Stomach (tissue), 9 donors: ENCODE measurements around the gene TBRG4. TPM values are rescaled to one million over a fixed set of nuclear protein-coding genes. Genes with fewer than 3 reads are reported as not detected.

Experiments
- DNase-seq, 2 donors: peaks; one replicate each; pipeline versions ENCODE4 v3.0.0 to v3.0.0-alpha.2; 2013 to 2019
- H3K27ac ChIP-seq, 5 donors: fragments of 200-600 bp in 4 of 5; sonication (generic) in 4 of 5; one replicate each; pipeline ENCODE4 v1.5.1; 2013 to 2019; ENCODE audit warnings: mild to moderate bottlenecking in 1 of 5, moderate library complexity in 1 of 5
- H3K27me3 ChIP-seq, 3 donors: fragments of 200-600 bp; sonication (generic); one replicate each; pipeline ENCODE4 v1.5.1; 2017 to 2019; ENCODE audit warnings: mixed run types in 1 of 3
- H3K36me3 ChIP-seq, 4 donors: fragments of 200-600 bp; sonication (generic); 1 replicate in 3 of 4; 2 replicates in 1 of 4; pipeline ENCODE4 v1.5.1; 2016 to 2019
- H3K4me1 ChIP-seq, 4 donors: fragments of 200-600 bp; sonication (generic); one replicate each; pipeline ENCODE4 v1.5.1; 2016 to 2019
- H3K4me3 ChIP-seq, 4 donors: fragments of 200-600 bp; sonication (generic) in 3 of 4; one replicate each; pipeline ENCODE4 v1.5.1; 2016 to 2019; ENCODE audit warnings: mild to moderate bottlenecking in 1 of 4
- H3K9me3 ChIP-seq, 4 donors: fragments of 200-600 bp; sonication (generic); one replicate each; pipeline ENCODE4 v1.5.1; 2016 to 2019
- EP300 ChIP-seq: sonication (generic); formaldehyde crosslinking; IDR thresholded peaks from one replicate; pipeline ENCODE4 v1.6.1; 2017; ENCODE audit warnings: antibody characterized with exemption
- POLR2A ChIP-seq, 4 donors: fragments of 450-650 bp; IDR thresholded peaks; one replicate each; pipeline ENCODE4 v1.6.1; 2016; ENCODE audit warnings: antibody characterized with exemption in 4 of 4, control low read depth in 2 of 4, mild to moderate bottlenecking in 1 of 4, moderate library complexity in 1 of 4
- POLR2AphosphoS5 ChIP-seq, 3 donors: sonication (generic); formaldehyde crosslinking; IDR thresholded peaks; one replicate each; pipeline ENCODE4 v1.6.1; 2016; ENCODE audit warnings: antibody characterized with exemption in 3 of 3
- WGBS, 5 donors: extraction: QIAGEN DNeasy Blood & Tissue Kit in 3 of 5; methylation state at CpG; one replicate each; pipeline versions ENCODE4 v1.1.5 to v1.1.7; 2013 to 2018; 5-methylcytosine and 5-hydroxymethylcytosine counted together
- intact Hi-C: fragments of 100-400 bp; cut with DNase I; formaldehyde crosslinking; loops from one replicate; pipeline ENCODE4 v1.15.1; 2023; ENCODE audit warnings: low total_unique reads
- polyA plus RNA-seq, 3 donors: library from polyadenylated mRNA; stranded (reverse); fragments of 200-250 nt; gene quantifications; one replicate each; pipeline ENCODE4 v1.2.3, GENCODE V29; 2013
- total RNA-seq, 5 donors: library from RNA; depleted of rRNA; stranded (reverse); fragments of >200 nt; gene quantifications; one replicate each; pipeline versions ENCODE4 v1.1.0 to v1.2.3, GENCODE V29; 2014 to 2016
- TF ChIP-seq, protein P1 (sequence below), 7 experiments: fragments of 450-650 bp in 4 of 7; fragments of 200-600 bp in 3 of 7; sonication (generic) in 3 of 7; IDR thresholded peaks; one replicate each; pipeline ENCODE4 v1.5.1; 2016 to 2019; ENCODE audit warnings: antibody characterized with exemption in 7 of 7, control low read depth in 2 of 7, mild to moderate bottlenecking in 1 of 7
- donor health status: healthy with polysubstance abuse.
- donor health status: Bipolar disorder and iron deficiency.
- donor health status: healthy.

The TBRG4 gene
- total and polyA plus RNA-seq, 8 donors: 31.2 to 219 (median 47.9) TPM

DNA sequence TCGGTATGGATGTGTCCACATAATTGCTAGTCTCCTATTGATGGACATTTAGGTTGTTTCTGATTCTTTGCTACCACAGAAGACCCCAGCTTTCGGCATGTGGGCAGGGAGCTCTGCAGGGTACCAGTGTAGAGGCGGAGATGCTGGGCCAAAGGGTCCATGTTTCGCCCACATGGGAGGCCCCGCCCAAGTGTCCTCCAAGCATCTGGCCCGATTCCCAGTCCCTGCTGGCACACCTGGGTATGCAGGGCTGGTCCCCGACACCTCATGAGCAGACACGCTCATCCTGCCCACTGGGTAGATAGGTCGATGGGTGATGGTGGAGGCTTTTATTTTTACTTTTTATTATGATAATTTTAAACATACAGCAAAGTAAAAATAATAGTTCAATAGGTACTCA lies 19.4 kb upstream of the TBRG4 start:
- Histone ChIP-seq H3K27ac (no peak overlapping the region), H3K4me1 (no peaks in the 10 kb centered on the region), H3K9me3 (no peaks in the 10 kb centered on the region), H3K27me3 (peaks cover 0 to 13% (median 0%) of the 10 kb centered on the region in 3 donors), H3K36me3 (no peaks in the 10 kb centered on the region), H3K4me3 (no peak overlapping the region)
- WGBS, 5 donors: 60 to 84% (median 68%) methylated on average over 9 of the region's 9 CpGs
- no peak for DNase-seq
- intact Hi-C loops: loop anchor here (10.0 kb wide), 2 partner anchors 156 to 276 kb away; partner anchors contain the start of gene MYO1G
- TF ChIP-seq EP300 (no peak), POLR2AphosphoS5 (IDR thresholded peaks at IDR 0.05) (no peak), POLR2A (IDR thresholded peaks at IDR 0.05) (no peak)
- TF ChIP-seq, protein P1, sequence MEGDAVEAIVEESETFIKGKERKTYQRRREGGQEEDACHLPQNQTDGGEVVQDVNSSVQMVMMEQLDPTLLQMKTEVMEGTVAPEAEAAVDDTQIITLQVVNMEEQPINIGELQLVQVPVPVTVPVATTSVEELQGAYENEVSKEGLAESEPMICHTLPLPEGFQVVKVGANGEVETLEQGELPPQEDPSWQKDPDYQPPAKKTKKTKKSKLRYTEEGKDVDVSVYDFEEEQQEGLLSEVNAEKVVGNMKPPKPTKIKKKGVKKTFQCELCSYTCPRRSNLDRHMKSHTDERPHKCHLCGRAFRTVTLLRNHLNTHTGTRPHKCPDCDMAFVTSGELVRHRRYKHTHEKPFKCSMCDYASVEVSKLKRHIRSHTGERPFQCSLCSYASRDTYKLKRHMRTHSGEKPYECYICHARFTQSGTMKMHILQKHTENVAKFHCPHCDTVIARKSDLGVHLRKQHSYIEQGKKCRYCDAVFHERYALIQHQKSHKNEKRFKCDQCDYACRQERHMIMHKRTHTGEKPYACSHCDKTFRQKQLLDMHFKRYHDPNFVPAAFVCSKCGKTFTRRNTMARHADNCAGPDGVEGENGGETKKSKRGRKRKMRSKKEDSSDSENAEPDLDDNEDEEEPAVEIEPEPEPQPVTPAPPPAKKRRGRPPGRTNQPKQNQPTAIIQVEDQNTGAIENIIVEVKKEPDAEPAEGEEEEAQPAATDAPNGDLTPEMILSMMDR (IDR thresholded peaks at IDR 0.05): no peak

DNA sequence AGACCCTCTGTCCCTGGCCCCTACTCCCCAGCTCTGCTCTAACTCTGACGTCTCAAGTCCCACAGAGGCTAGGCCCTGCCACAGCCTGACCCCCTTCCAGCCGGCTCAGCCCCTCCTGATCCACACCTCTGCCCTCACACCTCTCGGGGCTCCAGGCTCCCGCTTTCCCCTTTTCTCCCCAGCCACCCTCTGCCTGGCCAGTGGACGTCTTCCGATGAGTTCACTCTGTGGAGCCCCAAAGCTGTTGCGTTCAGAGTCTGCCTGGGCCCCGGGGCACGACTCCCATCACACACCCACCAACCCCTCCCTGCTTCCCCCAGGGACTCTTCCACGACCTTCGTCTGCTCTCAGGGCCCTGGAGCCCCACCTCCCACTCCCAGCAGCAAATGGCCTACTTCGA lies 18.4 kb upstream of the TBRG4 start:
- TF ChIP-seq POLR2A (IDR thresholded peaks at IDR 0.05) (no peak), EP300 (no peak), POLR2AphosphoS5 (IDR thresholded peaks at IDR 0.05) (no peak)
- TF ChIP-seq, protein P1 (IDR thresholded peaks at IDR 0.05): no peak
- no peak for DNase-seq
- H3K36me3 ChIP-seq: no peaks in the 10 kb centered on the region
- H3K4me1 ChIP-seq: no peaks in the 10 kb centered on the region
- intact Hi-C loops: loop anchor here (10.0 kb wide), 2 partner anchors 155 to 275 kb away; partner anchors contain the start of gene MYO1G
- H3K9me3 ChIP-seq: no peaks in the 10 kb centered on the region
- no peak overlapping the region for H3K4me3 ChIP-seq
- no peak overlapping the region for H3K27ac ChIP-seq
- H3K27me3 ChIP-seq: peaks cover 0 to 13% (median 0%) of the 10 kb centered on the region in 3 donors
- 63 to 74% (median 73%) methylated on average over 12 of the region's 12 CpGs for WGBS, 5 donors

DNA sequence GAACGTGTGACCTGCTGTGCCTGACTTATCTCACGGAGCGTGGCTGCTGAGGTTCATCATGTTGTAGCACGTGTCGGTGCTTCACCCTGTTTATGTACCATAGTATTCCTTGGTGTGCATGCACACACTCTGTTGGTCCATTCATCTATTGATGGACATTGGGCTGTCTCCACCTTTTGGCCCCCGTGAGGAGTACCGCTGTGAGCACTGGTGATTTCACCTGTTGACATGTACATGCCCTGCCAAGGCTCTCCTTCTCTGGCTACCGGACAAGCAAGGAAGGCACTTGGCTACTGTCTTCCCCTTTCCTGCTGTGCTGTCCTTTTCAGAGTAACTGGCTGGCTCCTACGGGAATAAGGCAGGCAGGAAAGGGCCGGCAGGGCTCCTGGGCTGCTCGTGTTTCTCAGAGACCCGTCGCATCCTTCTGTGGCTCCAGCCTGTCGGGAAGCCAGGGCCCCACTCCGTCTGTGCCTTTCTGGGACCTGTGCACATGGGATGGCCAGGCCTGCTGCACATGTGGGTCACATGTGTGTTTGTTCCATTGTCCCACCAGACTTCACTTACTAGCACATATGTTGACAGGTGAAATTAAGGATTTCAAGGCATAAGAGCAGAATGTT lies 17.8 kb upstream of the TBRG4 start:
- TF ChIP-seq, protein P1 (IDR thresholded peaks at IDR 0.05): no peak
- no peak for TF ChIP-seq EP300
- no peak for TF ChIP-seq POLR2AphosphoS5 (IDR thresholded peaks at IDR 0.05)
- no peak for TF ChIP-seq POLR2A (IDR thresholded peaks at IDR 0.05)
- DNase-seq: no peak
- 74 to 85% (median 78%) methylated on average over 15 of the region's 15 CpGs for WGBS, 5 donors
- no peaks in the 10 kb centered on the region for H3K9me3 ChIP-seq
- no peak overlapping the region for H3K27ac ChIP-seq
- no peaks in the 10 kb centered on the region for H3K36me3 ChIP-seq
- intact Hi-C loops: no loop called here
- no peak overlapping the region for H3K4me3 ChIP-seq
- peaks cover 0 to 13% (median 0%) of the 10 kb centered on the region in 3 donors for H3K27me3 ChIP-seq
- no peaks in the 10 kb centered on the region for H3K4me1 ChIP-seq

DNA sequence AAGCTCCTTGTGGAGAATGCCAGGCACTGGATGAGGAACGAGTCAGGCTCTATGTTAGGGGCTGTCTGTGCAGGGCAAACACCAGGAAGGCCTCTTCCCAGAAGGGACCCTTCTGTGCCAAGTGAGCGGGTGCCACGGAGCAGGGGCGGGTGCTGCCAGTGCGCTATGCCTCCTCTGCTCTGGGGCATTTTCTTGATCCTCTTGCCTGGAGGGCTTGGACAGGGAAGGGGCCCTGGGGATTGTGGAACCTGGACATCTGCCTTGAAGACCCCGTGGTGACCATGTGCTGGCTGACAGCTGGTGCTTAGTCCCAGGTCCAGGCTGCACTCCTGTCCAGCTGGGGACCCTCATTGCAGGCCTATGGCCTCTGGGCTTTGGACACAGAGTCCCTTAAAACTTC lies 15.4 kb upstream of the TBRG4 start:
- peaks cover 0 to 2% (median 0%) of the 10 kb centered on the region in 3 donors for H3K27me3 ChIP-seq
- no peak overlapping the region for H3K4me3 ChIP-seq
- no peaks in the 10 kb centered on the region for H3K9me3 ChIP-seq
- no peak for DNase-seq
- H3K27ac ChIP-seq: no peak overlapping the region
- 78 to 93% (median 88%) methylated on average over 5 to 6 of the region's 6 CpGs for WGBS, 5 donors
- H3K36me3 ChIP-seq: no peaks in the 10 kb centered on the region
- intact Hi-C loops: no loop called here
- H3K4me1 ChIP-seq: no peaks in the 10 kb centered on the region
- TF ChIP-seq POLR2AphosphoS5 (IDR thresholded peaks at IDR 0.05) (no peak), POLR2A (IDR thresholded peaks at IDR 0.05) (no peak), EP300 (no peak)
- TF ChIP-seq, protein P1 (IDR thresholded peaks at IDR 0.05): no peak
